Bronchial epithelial cell (primary cell): ENCODE data around the gene MMP14. TPM values are rescaled to one million over a fixed set of nuclear protein-coding genes. Genes with fewer than 3 reads are reported as not detected.

Experiments
- DNase-seq: peaks from one replicate; pipeline ENCODE4 v3.0.0-alpha.2; 2010; ENCODE audit warnings: low read depth
- FAIRE-seq: peaks from 2 replicates; lab custom pipeline; 2011; peaks lifted over from hg19 to GRCh38; lab: Jason Lieb, UNC
- H3K27me3 ChIP-seq: 2 replicates; pipeline ENCODE4 v1.5.1; 2011; ENCODE audit warnings: low read length; ENCODE audit not compliant: control insufficient read depth, insufficient read depth
- H3K36me3 ChIP-seq: 2 replicates; pipeline ENCODE4 v1.5.1; 2011; ENCODE audit warnings: low read length; ENCODE audit not compliant: control insufficient read depth, insufficient read depth
- H3K4me3 ChIP-seq: 2 replicates; pipeline ENCODE4 v1.5.1; 2011; ENCODE audit warnings: mild to moderate bottlenecking, low read depth, low read length, control low read depth
- total RNA-seq: library from RNA; depleted of rRNA; stranded (reverse); fragments of >200 nt; gene quantifications from 2 replicates; pipeline ENCODE4 v1.2.1, GENCODE V29; 2014
- TF ChIP-seq, protein P1 (sequence below): IDR thresholded peaks from 2 replicates; pipeline ENCODE4 v1.5.1; 2011; ENCODE audit warnings: mild to moderate bottlenecking, moderate library complexity, low read length, control low read depth, inconsistent platforms; ENCODE audit not compliant: insufficient read depth, severe bottlenecking

The MMP14 gene
- total RNA-seq, 1 donor from 2014 or later, result 126 TPM

DNA sequence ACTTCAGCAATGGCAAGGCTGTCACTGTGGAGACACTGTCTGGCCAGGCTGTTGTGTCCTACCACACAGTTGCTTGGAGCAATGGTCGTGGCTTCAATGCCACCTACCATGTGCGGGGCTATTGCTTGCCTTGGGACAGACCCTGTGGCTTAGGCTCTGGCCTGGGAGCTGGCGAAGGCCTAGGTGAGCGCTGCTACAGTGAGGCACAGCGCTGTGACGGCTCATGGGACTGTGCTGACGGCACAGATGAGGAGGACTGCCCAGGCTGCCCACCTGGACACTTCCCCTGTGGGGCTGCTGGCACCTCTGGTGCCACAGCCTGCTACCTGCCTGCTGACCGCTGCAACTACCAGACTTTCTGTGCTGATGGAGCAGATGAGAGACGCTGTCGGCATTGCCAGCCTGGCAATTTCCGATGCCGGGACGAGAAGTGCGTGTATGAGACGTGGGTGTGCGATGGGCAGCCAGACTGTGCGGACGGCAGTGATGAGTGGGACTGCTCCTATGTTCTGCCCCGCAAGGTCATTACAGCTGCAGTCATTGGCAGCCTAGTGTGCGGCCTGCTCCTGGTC is 39.4 kb downstream of the MMP14 start:
- FAIRE-seq (no peak), DNase-seq (no peak)
- TF ChIP-seq, protein P1, sequence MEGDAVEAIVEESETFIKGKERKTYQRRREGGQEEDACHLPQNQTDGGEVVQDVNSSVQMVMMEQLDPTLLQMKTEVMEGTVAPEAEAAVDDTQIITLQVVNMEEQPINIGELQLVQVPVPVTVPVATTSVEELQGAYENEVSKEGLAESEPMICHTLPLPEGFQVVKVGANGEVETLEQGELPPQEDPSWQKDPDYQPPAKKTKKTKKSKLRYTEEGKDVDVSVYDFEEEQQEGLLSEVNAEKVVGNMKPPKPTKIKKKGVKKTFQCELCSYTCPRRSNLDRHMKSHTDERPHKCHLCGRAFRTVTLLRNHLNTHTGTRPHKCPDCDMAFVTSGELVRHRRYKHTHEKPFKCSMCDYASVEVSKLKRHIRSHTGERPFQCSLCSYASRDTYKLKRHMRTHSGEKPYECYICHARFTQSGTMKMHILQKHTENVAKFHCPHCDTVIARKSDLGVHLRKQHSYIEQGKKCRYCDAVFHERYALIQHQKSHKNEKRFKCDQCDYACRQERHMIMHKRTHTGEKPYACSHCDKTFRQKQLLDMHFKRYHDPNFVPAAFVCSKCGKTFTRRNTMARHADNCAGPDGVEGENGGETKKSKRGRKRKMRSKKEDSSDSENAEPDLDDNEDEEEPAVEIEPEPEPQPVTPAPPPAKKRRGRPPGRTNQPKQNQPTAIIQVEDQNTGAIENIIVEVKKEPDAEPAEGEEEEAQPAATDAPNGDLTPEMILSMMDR, result no peak
- Histone ChIP-seq H3K36me3 (peaks cover 49% of the 10 kb centered on the region), H3K27me3 (no peaks in the 10 kb centered on the region), H3K4me3 (no peak overlapping the region)

DNA sequence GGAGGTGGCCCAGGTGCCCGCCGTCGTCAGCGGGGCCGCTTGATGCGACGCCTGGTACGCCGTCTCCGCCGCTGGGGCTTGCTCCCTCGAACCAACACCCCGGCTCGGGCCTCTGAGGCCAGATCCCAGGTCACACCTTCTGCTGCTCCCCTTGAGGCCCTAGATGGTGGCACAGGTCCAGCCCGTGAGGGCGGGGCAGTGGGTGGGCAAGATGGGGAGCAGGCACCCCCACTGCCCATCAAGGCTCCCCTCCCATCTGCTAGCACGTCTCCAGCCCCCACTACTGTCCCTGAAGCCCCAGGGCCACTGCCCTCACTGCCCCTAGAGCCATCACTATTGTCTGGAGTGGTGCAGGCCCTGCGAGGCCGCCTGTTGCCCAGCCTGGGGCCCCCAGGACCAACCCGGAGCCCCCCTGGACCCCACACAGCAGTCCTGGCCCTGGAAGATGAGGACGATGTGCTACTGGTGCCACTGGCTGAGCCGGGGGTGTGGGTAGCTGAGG is 40.7 kb downstream of the MMP14 start:
- TF ChIP-seq, protein P1, result no peak
- peaks cover 49% of the 10 kb centered on the region for H3K36me3 ChIP-seq
- no peak overlapping the region for H3K4me3 ChIP-seq
- DNase-seq, result no peak
- no peak for FAIRE-seq
- no peaks in the 10 kb centered on the region for H3K27me3 ChIP-seq

DNA sequence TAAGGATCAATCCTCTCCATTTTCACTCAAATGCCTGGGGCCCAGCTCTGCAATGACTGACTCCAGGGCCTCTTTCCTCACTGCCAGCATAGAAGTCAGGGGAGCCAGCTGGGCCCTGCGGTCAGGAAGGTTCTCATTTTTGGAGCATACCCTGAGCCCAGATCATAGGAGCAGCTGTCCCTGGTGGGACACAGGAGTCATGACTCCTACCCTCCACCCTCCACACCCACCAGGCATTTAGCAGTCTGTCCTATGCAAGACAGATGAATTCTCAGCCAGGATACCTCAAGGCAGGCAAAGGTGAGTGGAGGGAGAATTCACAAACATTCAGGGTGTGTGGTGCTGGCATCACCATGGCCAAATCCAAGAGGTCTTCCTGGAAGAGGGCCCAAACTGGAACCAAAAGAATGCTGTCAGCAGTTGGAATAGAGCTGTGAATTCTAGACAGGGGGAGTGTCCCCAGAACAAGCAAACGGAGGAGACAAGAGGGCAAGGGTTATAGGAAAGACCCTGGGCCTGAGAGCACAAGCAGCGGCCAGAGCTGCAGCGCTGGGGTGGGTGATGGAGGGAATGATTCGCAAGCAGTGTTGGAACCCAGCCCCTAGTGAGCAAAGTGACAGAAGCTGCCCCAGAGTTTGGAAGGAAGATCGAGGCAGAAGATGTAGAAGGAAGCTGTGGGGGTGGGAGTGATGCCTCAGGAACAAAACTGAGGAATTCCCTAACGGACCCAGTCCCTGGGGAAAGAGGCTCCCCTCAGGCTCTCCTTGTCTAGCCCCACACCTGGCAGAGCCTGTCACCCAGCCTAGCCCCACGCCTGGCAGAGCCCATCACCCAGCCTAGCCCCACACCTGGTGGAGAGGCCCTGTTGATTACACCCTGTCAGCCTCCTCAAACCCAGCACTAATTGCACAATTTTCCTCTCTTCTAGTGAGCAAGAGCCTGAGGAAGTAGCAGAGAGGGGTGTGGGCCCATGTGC is 42.2 kb downstream of the MMP14 start:
- Histone ChIP-seq H3K4me3 (no peak overlapping the region), H3K27me3 (no peaks in the 10 kb centered on the region), H3K36me3 (peaks cover 45% of the 10 kb centered on the region)
- no peak for DNase-seq
- TF ChIP-seq, protein P1, result no peak
- no peak for FAIRE-seq

DNA sequence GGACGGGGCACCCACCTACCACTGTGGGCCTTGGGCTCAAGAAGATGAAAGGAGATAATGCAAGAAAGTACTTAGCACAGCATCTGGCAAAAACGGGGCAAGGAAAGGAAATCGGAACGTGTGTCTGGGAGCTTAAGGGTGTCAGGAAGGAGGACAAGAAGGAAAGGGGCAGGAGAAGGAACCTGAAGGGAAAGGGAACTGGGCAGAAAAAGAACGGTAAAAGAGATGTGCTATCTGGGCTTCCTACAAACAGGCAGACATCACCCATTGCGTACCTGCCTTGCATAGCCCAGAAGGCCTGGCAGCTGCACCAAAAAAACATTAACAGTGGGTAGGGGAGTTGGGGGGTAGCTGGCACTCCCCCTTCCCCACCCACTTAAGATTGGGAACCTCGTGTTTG is 45.7 kb downstream of the MMP14 start:
- no peak for FAIRE-seq

DNA sequence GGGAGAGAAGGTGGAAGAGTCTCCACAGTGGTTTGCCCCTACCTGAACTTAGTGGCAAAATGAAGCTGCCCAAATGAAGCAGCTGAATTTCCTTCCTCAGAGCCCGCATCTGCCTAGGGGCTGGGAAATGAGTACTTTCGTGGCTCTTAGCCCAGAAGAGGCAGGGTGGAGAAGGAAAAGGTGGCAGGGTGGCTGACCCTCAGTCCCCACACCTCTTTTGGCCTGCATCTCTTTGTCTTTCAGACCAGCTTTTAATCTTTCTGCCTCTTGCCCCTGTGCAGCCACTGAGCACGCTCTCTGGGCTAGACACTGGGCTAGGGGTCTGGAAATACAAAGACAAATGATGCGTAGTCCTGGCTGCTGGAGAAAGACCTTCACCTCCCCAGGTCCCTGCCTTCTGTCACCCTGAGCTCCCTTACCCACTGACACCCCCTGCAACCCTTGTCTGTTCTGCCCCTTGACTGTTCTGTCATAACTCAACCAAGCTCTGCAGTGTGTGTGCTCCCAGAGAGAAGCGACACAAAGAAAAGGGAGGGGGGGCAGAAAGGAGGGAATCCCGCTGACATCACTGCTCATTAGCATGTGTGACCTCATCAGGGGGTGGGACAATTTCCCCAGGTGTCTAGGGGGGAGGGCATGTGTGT is 46.3 kb downstream of the MMP14 start:
- peaks cover 13% of the 10 kb centered on the region for H3K36me3 ChIP-seq
- TF ChIP-seq, protein P1, result no peak
- DNase-seq (peak; percentile 74), FAIRE-seq (no peak)
- no peaks in the 10 kb centered on the region for H3K27me3 ChIP-seq
- H3K4me3 ChIP-seq, result no peak overlapping the region

More for the DNA sequence above, 45.7 kb downstream of the MMP14 start:
- TF ChIP-seq, protein P1, result no peak
- no peaks in the 10 kb centered on the region for H3K27me3 ChIP-seq
- no peak for DNase-seq
- H3K4me3 ChIP-seq, result no peak overlapping the region
- peaks cover 18% of the 10 kb centered on the region for H3K36me3 ChIP-seq
